HG02840 (cell line): Measurements from ENCODE around the gene CLRN2.
"Not testable (repeated sequence)": the region's sequence is repeated elsewhere in the genome, so short reads cannot be mapped to it uniquely, and the experiment has no call there.

Source experiments
- ATAC-seq: cut with Tn5 transposase; IDR thresholded peaks from one replicate; pipeline ENCODE4 v1.9.1; 2021; ENCODE audit warnings: mild to moderate bottlenecking, moderate library complexity, moderate number of reproducible peaks; ENCODE audit not compliant: unreplicated experiment, low FRiP score

Gene CLRN2

GRCh38 chr4:17544205-17544604 is 29.2 kb downstream of the CLRN2 start:
- no peak for ATAC-seq

GRCh38 chr4:17544831-17545234 is 29.9 kb downstream of the CLRN2 start:
- no peak for ATAC-seq

GRCh38 chr4:17545374-17546140 is 30.6 kb downstream of the CLRN2 start:
- no peak for ATAC-seq

GRCh38 chr4:17546222-17546621 is 31.3 kb downstream of the CLRN2 start:
- ATAC-seq, result no peak

GRCh38 chr4:17546678-17547077 is 31.7 kb downstream of the CLRN2 start:
- no peak for ATAC-seq

GRCh38 chr4:17550549-17550948 is 35.6 kb downstream of the CLRN2 start:
- no peak for ATAC-seq

- ATAC-seq, result no peak
Measured at GRCh38 chr4:17552427-17552826, 37.5 kb downstream of the CLRN2 start.

GRCh38 chr4:17554568-17554967 is 39.6 kb downstream of the CLRN2 start:
- ATAC-seq, result no peak

GRCh38 chr4:17556498-17556897 is 41.5 kb downstream of the CLRN2 start:
- no peak for ATAC-seq

GRCh38 chr4:17557880-17558279 is 42.9 kb downstream of the CLRN2 start:
- no peak for ATAC-seq

GRCh38 chr4:17558941-17559708 is 44.2 kb downstream of the CLRN2 start:
- no peak for ATAC-seq

- ATAC-seq, result no peak
Measured at GRCh38 chr4:17559709-17560048, 44.7 kb downstream of the CLRN2 start.

GRCh38 chr4:17560065-17560673 is 45.2 kb downstream of the CLRN2 start:
- no peak for ATAC-seq

- no peak for ATAC-seq
Measured at GRCh38 chr4:17561195-17561909, 46.4 kb downstream of the CLRN2 start.

- ATAC-seq, result no peak
Measured at GRCh38 chr4:17562157-17562556, 47.2 kb downstream of the CLRN2 start.

- no peak for ATAC-seq
Measured at GRCh38 chr4:17565846-17566245, 50.9 kb downstream of the CLRN2 start.

- ATAC-seq, result no peak
Measured at GRCh38 chr4:17567271-17567670, 52.3 kb downstream of the CLRN2 start.

GRCh38 chr4:17574206-17574605 is 59.2 kb downstream of the CLRN2 start:
- ATAC-seq, result no peak

GRCh38 chr4:17575177-17575576 is 60.2 kb downstream of the CLRN2 start:
- not testable (repeated sequence) for ATAC-seq
